ENCODE results near the gene CBLN1. TPM values are rescaled to one million over a fixed set of nuclear protein-coding genes. Genes with fewer than 3 reads are reported as not detected.

Gene CBLN1
- total RNA-seq, 1 donor from 2014 or later, result 1.0 TPM

GRCh38 chr16:49278944-49279725 is 2.5 kb downstream of the CBLN1 start:
- no peak for ATAC-seq
- intact Hi-C loops (cut with micrococcal nuclease), result no loop called here
- no peak for DNase-seq

GRCh38 chr16:49278567-49278827 is 3.1 kb downstream of the CBLN1 start:
- ATAC-seq (no peak), DNase-seq (no peak)
- intact Hi-C loops (cut with micrococcal nuclease), result no loop called here

- ATAC-seq (no peak), DNase-seq (no peak)
- intact Hi-C loops (cut with micrococcal nuclease), result no loop called here
Observed at GRCh38 chr16:49277766-49278566, 3.7 kb downstream of the CBLN1 start.

GRCh38 chr16:49277386-49277742 is 4.3 kb downstream of the CBLN1 start:
- DNase-seq (no peak), ATAC-seq (no peak)
- intact Hi-C loops (cut with micrococcal nuclease), result no loop called here

GRCh38 chr16:49276646-49277385 is 4.8 kb downstream of the CBLN1 start:
- no peak for DNase-seq
- intact Hi-C loops (cut with micrococcal nuclease), result no loop called here
- ATAC-seq, result no peak

GRCh38 chr16:49275870-49276269 is 5.8 kb downstream of the CBLN1 start:
- ATAC-seq, result no peak
- intact Hi-C loops (cut with micrococcal nuclease), result no loop called here
- DNase-seq, result no peak

GRCh38 chr16:49275050-49275730 is 6.4 kb downstream of the CBLN1 start:
- DNase-seq (no peak), ATAC-seq (no peak)
- intact Hi-C loops (cut with micrococcal nuclease), result no loop called here

- DNase-seq (no peak), ATAC-seq (no peak)
- intact Hi-C loops (cut with micrococcal nuclease), result no loop called here
Observed at GRCh38 chr16:49274591-49274990, 7.0 kb downstream of the CBLN1 start.

- intact Hi-C loops (cut with micrococcal nuclease), result no loop called here
- ATAC-seq, result no peak
- no peak for DNase-seq
Observed at GRCh38 chr16:49273771-49274170, 7.9 kb downstream of the CBLN1 start.

GRCh38 chr16:49271363-49271762 is 10.3 kb downstream of the CBLN1 start:
- intact Hi-C loops (cut with micrococcal nuclease), result no loop called here
- DNase-seq (no peak), ATAC-seq (no peak)

GRCh38 chr16:49269201-49269600 is 12.4 kb downstream of the CBLN1 start:
- intact Hi-C loops (cut with micrococcal nuclease), result no loop called here
- ATAC-seq (no peak), DNase-seq (no peak)

- DNase-seq (no peak), ATAC-seq (no peak)
- intact Hi-C loops (cut with micrococcal nuclease), result no loop called here
Observed at GRCh38 chr16:49268667-49269066, 13.0 kb downstream of the CBLN1 start.

- ATAC-seq, result no peak
- no peak for DNase-seq
- intact Hi-C loops (cut with micrococcal nuclease), result no loop called here
Observed at GRCh38 chr16:49262501-49262900, 19.1 kb downstream of the CBLN1 start.

- no peak for DNase-seq
- ATAC-seq, result no peak
- intact Hi-C loops (cut with micrococcal nuclease), result no loop called here
Observed at GRCh38 chr16:49261930-49262329, 19.7 kb downstream of the CBLN1 start.

GRCh38 chr16:49260956-49261530 is 20.6 kb downstream of the CBLN1 start:
- intact Hi-C loops (cut with micrococcal nuclease), result no loop called here
- ATAC-seq (no peak), DNase-seq (no peak)

GRCh38 chr16:49260253-49260652 is 21.4 kb downstream of the CBLN1 start:
- ATAC-seq (no peak), DNase-seq (no peak)
- intact Hi-C loops (cut with micrococcal nuclease), result no loop called here

GRCh38 chr16:49259330-49259729 is 22.3 kb downstream of the CBLN1 start:
- intact Hi-C loops (cut with micrococcal nuclease), result no loop called here
- no peak for ATAC-seq

GRCh38 chr16:49250689-49251088 is 30.9 kb downstream of the CBLN1 start:
- no peak for ATAC-seq
- intact Hi-C loops (cut with micrococcal nuclease), result no loop called here
- no peak for DNase-seq

More at GRCh38 chr16:49259330-49259729, 22.3 kb downstream of the CBLN1 start:
- no peak for DNase-seq

GRCh38 chr16:49248227-49248626 is 33.4 kb downstream of the CBLN1 start:
- DNase-seq (no peak), ATAC-seq (no peak)
- intact Hi-C loops (cut with micrococcal nuclease), result no loop called here
